Natural killer cell (primary cell): ENCODE results near the gene ARHGEF39. TPM values are rescaled to one million over a fixed set of nuclear protein-coding genes. Genes with fewer than 3 reads are reported as not detected.

Experiments
- ATAC-seq, 3 donors: fragments of 150-1000 bp in 2 of 3; fragments of 200-7000 bp in 1 of 3; cut with Tn5 transposase; 1 replicate in 1 of 3; 2 replicates in 2 of 3; pipeline ENCODE4 v1.10.0; 2021; ENCODE audit warnings: mild to moderate bottlenecking in 2 of 3, moderate library complexity in 2 of 3
- DNase-seq, 2 donors: peaks; one replicate each; pipeline versions ENCODE4 v3.0.0 to v3.0.0-alpha.2; 2013 to 2021; ENCODE audit warnings: mixed read lengths in 1 of 2
- H3K27ac ChIP-seq: one replicate; pipeline ENCODE4 v1.5.1; 2013; ENCODE audit warnings: mild to moderate bottlenecking, low read length
- H3K27me3 ChIP-seq: one replicate; pipeline ENCODE4 v1.6.1; 2013; ENCODE audit warnings: low read length; ENCODE audit not compliant: control insufficient read depth, insufficient read depth
- H3K36me3 ChIP-seq: one replicate; pipeline ENCODE4 v1.6.1; 2013; ENCODE audit warnings: low read length; ENCODE audit not compliant: control insufficient read depth, insufficient read depth
- H3K4me1 ChIP-seq: one replicate; pipeline ENCODE4 v1.6.1; 2013; ENCODE audit warnings: low read length; ENCODE audit not compliant: control insufficient read depth, insufficient read depth
- H3K4me3 ChIP-seq: one replicate; pipeline ENCODE4 v1.5.1; 2013; ENCODE audit warnings: low read length
- H3K9me3 ChIP-seq: one replicate; pipeline ENCODE4 v1.6.1; 2013; ENCODE audit warnings: low read length; ENCODE audit not compliant: control insufficient read depth, insufficient read depth
- H3K27ac Mint-ChIP-seq, 2 donors: one replicate each; pipeline ENCODE4 v1.8.0; 2022; ENCODE audit warnings: mild to moderate bottlenecking in 2 of 2, mixed read lengths in 2 of 2, moderate library complexity in 1 of 2
- H3K27me3 Mint-ChIP-seq, 2 donors: one replicate each; pipeline ENCODE4 v1.8.0; 2022; ENCODE audit warnings: low read depth in 2 of 2, mixed read lengths in 2 of 2
- H3K36me3 Mint-ChIP-seq: one replicate; pipeline ENCODE4 v1.8.0; 2022; ENCODE audit warnings: mixed read lengths
- H3K4me1 Mint-ChIP-seq, 2 donors: one replicate each; pipeline ENCODE4 v1.8.0; 2022; ENCODE audit warnings: mixed read lengths in 2 of 2
- H3K4me3 Mint-ChIP-seq: one replicate; pipeline ENCODE4 v1.8.0; 2022; ENCODE audit warnings: mild to moderate bottlenecking, moderate library complexity, mixed read lengths
- H3K9me3 Mint-ChIP-seq, 2 donors: one replicate each; pipeline ENCODE4 v1.8.0; 2022; ENCODE audit warnings: mixed read lengths in 2 of 2
- WGBS: methylation state at CpG from one replicate; pipeline ENCODE4 v1.1.7; 2013; ENCODE audit warnings: missing lambda C conversion rate; ENCODE audit not compliant: insufficient coverage; 5-methylcytosine and 5-hydroxymethylcytosine counted together
- intact Hi-C: fragments of 100-400 bp; cut with micrococcal nuclease; formaldehyde crosslinking; loops from one replicate; pipeline ENCODE4 v1.14.2; 2022
- total RNA-seq, 4 donors: library from RNA; stranded (reverse); fragments of 120-200 nt in 1 of 4; gene quantifications; one replicate each; pipeline versions ENCODE4 v1.2.3 to v1.2.4, GENCODE V29; 2013 to 2022
- TF ChIP-seq, protein P1 (sequence below): fragments of 200-600 bp; IDR thresholded peaks from one replicate; pipeline ENCODE4 v1.8.0; 2022; ENCODE audit warnings: antibody characterized with exemption

Gene ARHGEF39
- total RNA-seq, 3 donors from 2014 or later (not counting 1 experiment from before 2014, with no cell fraction given): 1.3 to 3.2 (median 1.5) TPM

DNA sequence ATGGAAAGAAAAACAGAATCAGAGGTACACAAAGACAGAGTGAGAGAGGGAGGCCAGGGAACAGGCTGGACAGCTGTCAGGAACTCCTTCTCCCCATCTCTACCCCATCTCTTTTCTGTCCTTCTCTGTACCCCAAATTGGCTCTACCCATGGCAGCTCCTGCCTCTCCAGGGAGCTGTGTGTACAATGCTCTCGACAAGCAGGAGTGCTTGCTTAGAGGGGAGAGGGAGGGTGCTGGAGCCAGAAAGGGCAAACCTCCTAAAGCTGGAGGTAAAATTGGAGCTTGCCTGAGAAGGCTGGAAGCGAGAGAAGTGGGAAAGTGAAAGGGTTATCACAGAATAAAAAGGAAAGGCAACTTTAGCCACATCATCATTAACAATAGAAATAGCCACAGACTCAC lies 18.3 kb upstream of the ARHGEF39 start:
- H3K9me3 Mint-ChIP-seq: no peaks in the 10 kb centered on the region
- H3K27me3 Mint-ChIP-seq: no peaks in the 10 kb centered on the region
- TF ChIP-seq, protein P1, sequence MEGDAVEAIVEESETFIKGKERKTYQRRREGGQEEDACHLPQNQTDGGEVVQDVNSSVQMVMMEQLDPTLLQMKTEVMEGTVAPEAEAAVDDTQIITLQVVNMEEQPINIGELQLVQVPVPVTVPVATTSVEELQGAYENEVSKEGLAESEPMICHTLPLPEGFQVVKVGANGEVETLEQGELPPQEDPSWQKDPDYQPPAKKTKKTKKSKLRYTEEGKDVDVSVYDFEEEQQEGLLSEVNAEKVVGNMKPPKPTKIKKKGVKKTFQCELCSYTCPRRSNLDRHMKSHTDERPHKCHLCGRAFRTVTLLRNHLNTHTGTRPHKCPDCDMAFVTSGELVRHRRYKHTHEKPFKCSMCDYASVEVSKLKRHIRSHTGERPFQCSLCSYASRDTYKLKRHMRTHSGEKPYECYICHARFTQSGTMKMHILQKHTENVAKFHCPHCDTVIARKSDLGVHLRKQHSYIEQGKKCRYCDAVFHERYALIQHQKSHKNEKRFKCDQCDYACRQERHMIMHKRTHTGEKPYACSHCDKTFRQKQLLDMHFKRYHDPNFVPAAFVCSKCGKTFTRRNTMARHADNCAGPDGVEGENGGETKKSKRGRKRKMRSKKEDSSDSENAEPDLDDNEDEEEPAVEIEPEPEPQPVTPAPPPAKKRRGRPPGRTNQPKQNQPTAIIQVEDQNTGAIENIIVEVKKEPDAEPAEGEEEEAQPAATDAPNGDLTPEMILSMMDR: no peak
- H3K27ac Mint-ChIP-seq: no peak overlapping the region
- no peaks in the 10 kb centered on the region for H3K27me3 ChIP-seq
- no peak overlapping the region for H3K27ac ChIP-seq
- ATAC-seq (no peak), DNase-seq (no peak)
- H3K4me1 ChIP-seq: no peaks in the 10 kb centered on the region
- peaks cover 4% of the 10 kb centered on the region for H3K36me3 ChIP-seq
- H3K4me3 ChIP-seq: no peak overlapping the region
- H3K4me1 Mint-ChIP-seq: no peaks in the 10 kb centered on the region
- WGBS: 88% methylated on average over 1 of the region's 2 CpGs
- no peaks in the 10 kb centered on the region for H3K36me3 Mint-ChIP-seq
- H3K9me3 ChIP-seq: no peaks in the 10 kb centered on the region
- no peak overlapping the region for H3K4me3 Mint-ChIP-seq
- intact Hi-C loops: no loop called here

DNA sequence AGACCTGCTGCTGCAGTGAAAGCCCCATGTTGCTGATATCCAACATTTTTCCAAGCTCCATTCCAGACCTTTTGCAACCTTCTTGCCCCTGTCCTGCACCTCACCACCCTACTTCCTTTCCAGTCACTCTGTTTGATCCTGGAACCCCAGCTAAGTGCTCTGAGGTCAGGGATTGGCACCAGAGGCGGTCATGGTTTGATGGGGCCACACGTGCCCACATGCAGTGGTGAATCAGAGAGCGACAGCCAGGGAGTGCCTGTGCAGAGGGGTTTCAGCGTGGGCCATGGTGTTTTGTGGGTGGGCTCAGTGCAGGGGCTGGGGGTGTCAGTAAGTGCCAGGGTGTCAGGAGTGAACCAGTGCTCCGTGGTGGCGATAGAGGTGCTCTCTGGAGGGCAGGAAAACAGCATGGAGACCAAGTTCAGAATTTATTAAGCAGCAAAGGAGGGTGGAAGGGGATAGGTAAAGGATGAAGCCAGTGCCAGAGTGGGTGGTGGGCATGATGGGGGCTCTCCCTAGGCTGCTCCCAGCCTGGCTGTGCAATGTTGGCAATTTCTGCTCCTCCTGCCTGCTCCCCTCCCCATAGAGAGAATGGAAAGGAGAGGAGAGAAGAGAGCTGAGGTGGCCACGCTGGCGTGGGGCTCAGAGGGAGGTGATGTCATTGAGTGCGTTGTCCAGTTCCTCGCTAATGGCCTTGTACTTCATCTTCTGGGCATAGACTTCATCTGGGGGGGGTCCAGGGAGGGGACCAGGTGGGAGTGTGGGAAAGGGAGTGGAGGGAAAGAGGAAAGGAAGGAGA lies 17.7 kb upstream of the ARHGEF39 start:
- 93% methylated on average over 10 of the region's 10 CpGs for WGBS

DNA sequence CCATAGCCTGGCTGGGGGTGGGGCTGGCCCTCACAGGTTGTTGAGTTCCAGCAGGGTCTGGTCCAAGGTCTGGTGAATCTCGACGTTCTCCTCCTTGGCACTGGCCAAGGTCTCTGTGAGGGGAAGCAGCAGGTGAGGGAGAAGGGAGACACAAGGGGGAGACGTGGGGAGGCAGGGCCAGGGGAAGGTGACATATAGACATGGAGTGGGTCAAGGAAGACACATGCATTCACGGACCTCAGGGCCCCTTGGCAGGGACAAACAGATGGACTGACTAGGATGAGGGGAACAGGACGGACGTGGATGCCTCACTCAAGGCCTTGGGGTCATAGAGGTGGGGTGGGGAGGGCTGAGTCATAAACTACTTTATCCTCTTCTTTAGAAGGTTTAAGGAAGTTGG lies 17.1 kb upstream of the ARHGEF39 start:
- Mint-ChIP-seq H3K27ac (no peak overlapping the region), H3K4me3 (no peak overlapping the region), H3K36me3 (no peaks in the 10 kb centered on the region), H3K4me1 (no peaks in the 10 kb centered on the region), H3K9me3 (no peaks in the 10 kb centered on the region), H3K27me3 (no peaks in the 10 kb centered on the region)
- intact Hi-C loops: no loop called here
- no peak overlapping the region for H3K27ac ChIP-seq
- no peak overlapping the region for H3K4me3 ChIP-seq
- peaks cover 4% of the 10 kb centered on the region for H3K36me3 ChIP-seq
- TF ChIP-seq, protein P1: no peak
- no peaks in the 10 kb centered on the region for H3K4me1 ChIP-seq
- 94% methylated on average over 6 of the region's 6 CpGs for WGBS
- no peaks in the 10 kb centered on the region for H3K27me3 ChIP-seq
- no peak for DNase-seq
- no peak for ATAC-seq
- no peaks in the 10 kb centered on the region for H3K9me3 ChIP-seq

More for the DNA sequence above, 17.7 kb upstream of the ARHGEF39 start:
- H3K4me1 Mint-ChIP-seq: no peaks in the 10 kb centered on the region
- no peak overlapping the region for H3K4me3 Mint-ChIP-seq
- no peak for DNase-seq
- H3K27ac Mint-ChIP-seq: no peak overlapping the region
- TF ChIP-seq, protein P1: no peak
- Histone ChIP-seq H3K27ac (no peak overlapping the region), H3K4me3 (no peak overlapping the region), H3K36me3 (peaks cover 4% of the 10 kb centered on the region), H3K9me3 (no peaks in the 10 kb centered on the region), H3K4me1 (no peaks in the 10 kb centered on the region), H3K27me3 (no peaks in the 10 kb centered on the region)
- no peaks in the 10 kb centered on the region for H3K36me3 Mint-ChIP-seq
- H3K9me3 Mint-ChIP-seq: no peaks in the 10 kb centered on the region
- no peaks in the 10 kb centered on the region for H3K27me3 Mint-ChIP-seq
- intact Hi-C loops: no loop called here
- no peak for ATAC-seq
